ENCODE measurements around the gene SLC38A3. TPM values are rescaled to one million over a fixed set of nuclear protein-coding genes. Genes with fewer than 3 reads are reported as not detected.

SLC38A3 gene
- total RNA-seq, 2 experiments from 2014 or later, result not detected

- Mint-ChIP-seq H3K9me3 (no peaks in the 10 kb centered on the region), H3K27me3 (peaks cover 2% of the 10 kb centered on the region), H3K27ac (no peak overlapping the region), H3K4me3 (no peak overlapping the region), H3K36me3 (no peaks in the 10 kb centered on the region), H3K4me1 (peaks cover 2% of the 10 kb centered on the region)
- POLR2A ChIA-PET, result no interaction called here
- DNase-seq (no peak), ATAC-seq (ENCODE audit: low read depth) (no peak)
These were observed 31.2 kb upstream of the SLC38A3 start for GRCh38 chr3:50173685-50174516.

- Mint-ChIP-seq H3K36me3 (no peaks in the 10 kb centered on the region), H3K9me3 (no peaks in the 10 kb centered on the region), H3K4me1 (peaks cover 2% of the 10 kb centered on the region), H3K4me3 (no peak overlapping the region), H3K27ac (no peak overlapping the region), H3K27me3 (peaks cover 2% of the 10 kb centered on the region)
- ATAC-seq (ENCODE audit: low read depth) (no peak), DNase-seq (no peak)
- POLR2A ChIA-PET, result no interaction called here
These were observed 30.6 kb upstream of the SLC38A3 start for GRCh38 chr3:50174517-50174895.

- H3K27me3 Mint-ChIP-seq, result peaks cover 6% of the 10 kb centered on the region
- DNase-seq (no peak), ATAC-seq (ENCODE audit: low read depth) (no peak)
- H3K9me3 Mint-ChIP-seq, result no peaks in the 10 kb centered on the region
- H3K36me3 Mint-ChIP-seq, result no peaks in the 10 kb centered on the region
- POLR2A ChIA-PET, result no interaction called here
- no peak overlapping the region for H3K4me3 Mint-ChIP-seq
- H3K27ac Mint-ChIP-seq, result no peak overlapping the region
- peaks cover 5% of the 10 kb centered on the region for H3K4me1 Mint-ChIP-seq
These were observed 30.0 kb upstream of the SLC38A3 start for GRCh38 chr3:50174947-50175524.

DNA sequence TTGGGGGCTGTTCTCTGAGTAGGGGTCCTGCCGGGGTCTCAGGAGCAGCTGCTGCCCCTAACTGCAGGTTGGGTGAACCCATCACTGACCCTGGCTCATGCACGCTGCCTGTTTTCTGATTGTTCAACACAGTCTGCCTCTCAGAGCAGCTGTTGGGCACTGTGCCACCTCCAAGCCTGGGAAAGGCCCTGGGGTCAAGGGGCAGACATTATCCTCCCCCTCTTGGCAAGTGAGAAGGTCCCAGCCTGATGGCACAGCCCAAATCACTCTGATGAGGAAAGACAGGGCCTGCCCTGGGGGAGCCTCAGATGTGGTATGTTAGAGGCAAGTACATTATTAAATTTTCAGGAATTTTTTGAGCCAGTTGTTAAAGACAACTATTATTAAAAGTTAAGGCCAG is 27.7 kb upstream of the SLC38A3 start:
- H3K9me3 Mint-ChIP-seq, result no peaks in the 10 kb centered on the region
- no peak overlapping the region for H3K27ac Mint-ChIP-seq
- H3K36me3 Mint-ChIP-seq, result no peaks in the 10 kb centered on the region
- no peak overlapping the region for H3K4me3 Mint-ChIP-seq
- DNase-seq, result no peak
- peaks cover 5% of the 10 kb centered on the region for H3K4me1 Mint-ChIP-seq
- POLR2A ChIA-PET, result no interaction called here
- ATAC-seq (ENCODE audit: low read depth), result no peak
- peaks cover 11% of the 10 kb centered on the region for H3K27me3 Mint-ChIP-seq

DNA sequence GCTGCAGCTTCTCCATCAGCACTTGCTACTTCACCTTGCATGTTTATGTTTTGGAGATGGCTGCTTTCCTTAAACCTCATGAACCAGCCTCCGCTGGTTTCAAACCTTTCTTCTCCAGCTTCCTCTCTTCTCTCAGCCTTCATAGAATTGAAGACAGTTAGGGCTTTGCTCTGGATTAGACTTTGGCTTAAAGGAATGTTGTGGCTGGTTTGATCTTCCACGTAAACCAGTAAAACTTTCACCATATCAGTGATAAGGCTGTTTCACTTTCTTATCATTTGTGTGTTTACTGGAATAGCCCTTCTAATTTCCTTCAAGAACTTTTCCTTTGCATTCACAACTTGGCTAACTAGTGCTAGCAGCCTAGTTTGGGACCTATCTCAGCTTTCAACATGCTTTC is 25.4 kb upstream of the SLC38A3 start:
- POLR2A ChIA-PET, result no interaction called here
- peaks cover 11% of the 10 kb centered on the region for H3K27me3 Mint-ChIP-seq
- no peak overlapping the region for H3K27ac Mint-ChIP-seq
- ATAC-seq (ENCODE audit: low read depth) (no peak), DNase-seq (no peak)
- peaks cover 3% of the 10 kb centered on the region for H3K4me1 Mint-ChIP-seq
- no peaks in the 10 kb centered on the region for H3K9me3 Mint-ChIP-seq
- no peak overlapping the region for H3K4me3 Mint-ChIP-seq
- no peaks in the 10 kb centered on the region for H3K36me3 Mint-ChIP-seq

GRCh38 chr3:50181985-50182384 is 23.1 kb upstream of the SLC38A3 start:
- peaks cover 11% of the 10 kb centered on the region for H3K27me3 Mint-ChIP-seq
- no peak for ATAC-seq (ENCODE audit: low read depth)
- no peak overlapping the region for H3K4me3 Mint-ChIP-seq
- POLR2A ChIA-PET, result no interaction called here
- H3K4me1 Mint-ChIP-seq, result peaks cover 3% of the 10 kb centered on the region
- no peaks in the 10 kb centered on the region for H3K36me3 Mint-ChIP-seq
- no peak overlapping the region for H3K27ac Mint-ChIP-seq
- no peaks in the 10 kb centered on the region for H3K9me3 Mint-ChIP-seq
- no peak for DNase-seq

- Mint-ChIP-seq H3K9me3 (no peaks in the 10 kb centered on the region), H3K36me3 (no peaks in the 10 kb centered on the region), H3K27ac (no peak overlapping the region), H3K4me3 (no peak overlapping the region), H3K4me1 (peaks cover 3% of the 10 kb centered on the region), H3K27me3 (peaks cover 11% of the 10 kb centered on the region)
- DNase-seq, result no peak
- POLR2A ChIA-PET, result interaction anchor here (0.6 kb wide), 1 partner anchor 97 kb away, joined by 4 read pairs; no protein-coding TSS in a partner anchor
- no peak for ATAC-seq (ENCODE audit: low read depth)
These were observed 22.5 kb upstream of the SLC38A3 start for GRCh38 chr3:50182533-50183099.

DNA sequence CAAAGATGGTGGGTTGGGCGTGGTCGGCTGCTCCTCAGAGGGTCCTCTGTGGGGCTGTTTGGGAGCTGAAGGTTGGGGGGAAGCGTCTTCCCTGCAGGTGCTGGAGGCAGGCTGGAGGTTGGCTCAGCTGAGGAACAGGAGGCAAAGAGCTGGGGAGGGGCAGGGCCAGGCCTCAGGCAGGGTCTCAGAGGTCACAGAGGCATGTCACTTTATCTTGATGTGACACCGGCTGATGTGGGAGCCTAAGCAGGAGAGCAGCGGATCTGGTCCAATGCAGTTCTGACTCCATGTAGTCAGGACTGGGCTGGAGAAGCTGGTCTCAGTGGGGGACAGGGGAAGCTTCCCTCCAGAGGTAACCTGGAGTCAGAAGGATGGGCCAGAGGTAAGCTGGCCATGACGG is 21.3 kb upstream of the SLC38A3 start:
- Mint-ChIP-seq H3K27ac (no peak overlapping the region), H3K9me3 (no peaks in the 10 kb centered on the region), H3K4me1 (peaks cover 3% of the 10 kb centered on the region), H3K4me3 (no peak overlapping the region), H3K36me3 (no peaks in the 10 kb centered on the region), H3K27me3 (peaks cover 9% of the 10 kb centered on the region)
- DNase-seq (no peak), ATAC-seq (ENCODE audit: low read depth) (no peak)
- POLR2A ChIA-PET, result no interaction called here

DNA sequence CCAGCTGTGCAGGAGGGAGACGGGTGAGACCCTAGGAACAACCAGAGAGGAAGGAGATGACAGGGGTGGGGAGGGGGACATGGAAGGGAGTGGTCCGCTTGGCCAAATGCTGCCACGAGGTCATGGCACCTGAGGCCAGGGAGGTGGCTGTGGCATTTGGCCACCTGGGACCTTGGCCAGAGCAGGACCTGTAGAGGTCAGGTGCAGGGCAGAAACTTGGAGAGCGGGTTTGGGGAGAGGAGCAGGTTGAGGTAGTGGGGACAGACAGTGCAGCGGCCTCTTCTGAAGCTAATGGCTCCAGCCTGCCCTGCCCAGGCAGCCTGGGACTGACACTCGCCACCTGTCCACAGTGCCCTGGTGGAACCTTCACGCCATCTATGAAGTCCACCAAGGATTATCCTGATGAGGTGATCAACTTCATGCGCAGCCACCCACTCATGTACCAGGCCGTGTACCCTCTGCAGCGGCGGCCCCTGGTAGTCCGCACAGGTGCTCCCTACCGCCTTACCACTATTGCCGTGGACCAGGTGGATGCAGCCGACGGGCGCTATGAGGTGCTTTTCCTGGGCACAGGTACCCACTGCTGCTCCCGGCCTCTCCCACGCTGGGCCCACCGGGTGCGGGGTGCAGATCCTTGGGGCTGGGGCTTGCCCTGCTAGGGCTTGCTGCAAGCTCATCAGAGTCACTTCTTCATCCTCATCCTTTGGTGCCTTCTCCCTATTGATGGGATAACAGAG is 20.7 kb upstream of the SLC38A3 start:
- no peak for ATAC-seq (ENCODE audit: low read depth)
- no peaks in the 10 kb centered on the region for H3K9me3 Mint-ChIP-seq
- H3K4me1 Mint-ChIP-seq, result peaks cover 3% of the 10 kb centered on the region
- H3K27ac Mint-ChIP-seq, result no peak overlapping the region
- H3K4me3 Mint-ChIP-seq, result no peak overlapping the region
- H3K36me3 Mint-ChIP-seq, result no peaks in the 10 kb centered on the region
- POLR2A ChIA-PET, result no interaction called here
- H3K27me3 Mint-ChIP-seq, result peaks cover 9% of the 10 kb centered on the region
- no peak for DNase-seq

DNA sequence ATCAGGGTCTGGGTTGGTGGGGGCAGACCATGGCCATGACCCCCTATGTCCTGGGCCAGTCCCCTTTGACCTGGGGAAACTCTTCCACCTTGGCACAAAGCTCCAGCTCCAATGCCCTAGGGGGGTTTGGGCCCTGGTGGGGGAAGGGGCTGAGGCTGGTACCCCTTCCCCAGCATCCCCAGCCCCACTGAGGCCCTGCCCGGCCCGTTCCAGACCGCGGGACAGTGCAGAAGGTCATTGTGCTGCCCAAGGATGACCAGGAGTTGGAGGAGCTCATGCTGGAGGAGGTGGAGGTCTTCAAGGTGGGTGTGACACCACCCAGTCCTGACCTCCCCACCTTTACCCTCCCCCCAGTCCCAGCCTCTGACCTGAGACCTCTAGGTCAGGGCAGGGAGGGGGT is 19.8 kb upstream of the SLC38A3 start:
- no peaks in the 10 kb centered on the region for H3K4me1 Mint-ChIP-seq
- ATAC-seq (ENCODE audit: low read depth), result no peak
- H3K4me3 Mint-ChIP-seq, result no peak overlapping the region
- POLR2A ChIA-PET, result no interaction called here
- H3K36me3 Mint-ChIP-seq, result no peaks in the 10 kb centered on the region
- H3K27me3 Mint-ChIP-seq, result peaks cover 3% of the 10 kb centered on the region
- H3K27ac Mint-ChIP-seq, result no peak overlapping the region
- no peak for DNase-seq
- H3K9me3 Mint-ChIP-seq, result no peaks in the 10 kb centered on the region

- POLR2A ChIA-PET, result no interaction called here
- ATAC-seq (ENCODE audit: low read depth), result no peak
- H3K27ac Mint-ChIP-seq, result no peak overlapping the region
These were observed 19.0 kb upstream of the SLC38A3 start for GRCh38 chr3:50186096-50186495.

DNA sequence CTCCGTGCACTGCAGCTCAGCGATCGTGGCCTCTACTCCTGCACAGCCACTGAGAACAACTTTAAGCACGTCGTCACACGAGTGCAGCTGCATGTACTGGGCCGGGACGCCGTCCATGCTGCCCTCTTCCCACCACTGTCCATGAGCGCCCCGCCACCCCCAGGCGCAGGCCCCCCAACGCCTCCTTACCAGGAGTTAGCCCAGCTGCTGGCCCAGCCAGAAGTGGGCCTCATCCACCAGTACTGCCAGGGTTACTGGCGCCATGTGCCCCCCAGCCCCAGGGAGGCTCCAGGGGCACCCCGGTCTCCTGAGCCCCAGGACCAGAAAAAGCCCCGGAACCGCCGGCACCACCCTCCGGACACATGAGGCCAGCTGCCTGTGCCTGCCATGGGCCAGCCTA is 17.3 kb upstream of the SLC38A3 start:
- Mint-ChIP-seq H3K4me3 (no peak overlapping the region), H3K4me1 (no peaks in the 10 kb centered on the region), H3K9me3 (no peaks in the 10 kb centered on the region), H3K27me3 (peaks cover 6% of the 10 kb centered on the region), H3K27ac (no peak overlapping the region), H3K36me3 (no peaks in the 10 kb centered on the region)
- no peak for ATAC-seq (ENCODE audit: low read depth)
- no peak for DNase-seq
- POLR2A ChIA-PET, result no interaction called here

More at GRCh38 chr3:50186096-50186495, 19.0 kb upstream of the SLC38A3 start:
- peaks cover 5% of the 10 kb centered on the region for H3K27me3 Mint-ChIP-seq
- no peak overlapping the region for H3K4me3 Mint-ChIP-seq
- no peak for DNase-seq
- H3K9me3 Mint-ChIP-seq, result no peaks in the 10 kb centered on the region
- no peaks in the 10 kb centered on the region for H3K4me1 Mint-ChIP-seq
- no peaks in the 10 kb centered on the region for H3K36me3 Mint-ChIP-seq

- no peaks in the 10 kb centered on the region for H3K9me3 Mint-ChIP-seq
- DNase-seq, result peak; percentile 51
- H3K27ac Mint-ChIP-seq, result no peak overlapping the region
- H3K36me3 Mint-ChIP-seq, result no peaks in the 10 kb centered on the region
- peak; percentile 57 for ATAC-seq (ENCODE audit: low read depth)
- H3K4me1 Mint-ChIP-seq, result no peaks in the 10 kb centered on the region
- peaks cover 15% of the 10 kb centered on the region for H3K27me3 Mint-ChIP-seq
- H3K4me3 Mint-ChIP-seq, result no peak overlapping the region
- POLR2A ChIA-PET, result no interaction called here
These were observed 15.8 kb upstream of the SLC38A3 start for GRCh38 chr3:50189274-50189673.
